ENCODE measurements around the gene TCF4.

TCF4 gene

DNA sequence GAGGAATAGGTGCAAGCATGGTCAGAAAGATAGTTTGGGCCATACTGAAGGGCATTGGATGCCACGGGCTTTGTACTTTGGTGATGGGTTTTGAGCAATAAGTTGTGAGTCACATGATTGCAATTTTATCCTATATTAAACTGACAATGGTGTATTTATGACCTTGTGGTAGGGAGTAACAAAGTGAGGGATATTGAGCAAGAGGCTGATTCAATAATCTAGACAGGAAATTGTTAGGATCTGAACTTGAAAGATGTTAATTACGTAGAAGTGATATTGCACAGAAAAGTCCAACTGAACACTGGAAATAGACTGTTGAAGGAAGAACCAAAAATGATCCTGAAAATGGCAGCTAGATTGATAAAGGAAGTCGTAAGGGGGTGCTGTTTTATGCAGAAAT, 46.6 kb upstream of the TCF4 start (continued):
- TF ChIP-seq, protein P1, sequence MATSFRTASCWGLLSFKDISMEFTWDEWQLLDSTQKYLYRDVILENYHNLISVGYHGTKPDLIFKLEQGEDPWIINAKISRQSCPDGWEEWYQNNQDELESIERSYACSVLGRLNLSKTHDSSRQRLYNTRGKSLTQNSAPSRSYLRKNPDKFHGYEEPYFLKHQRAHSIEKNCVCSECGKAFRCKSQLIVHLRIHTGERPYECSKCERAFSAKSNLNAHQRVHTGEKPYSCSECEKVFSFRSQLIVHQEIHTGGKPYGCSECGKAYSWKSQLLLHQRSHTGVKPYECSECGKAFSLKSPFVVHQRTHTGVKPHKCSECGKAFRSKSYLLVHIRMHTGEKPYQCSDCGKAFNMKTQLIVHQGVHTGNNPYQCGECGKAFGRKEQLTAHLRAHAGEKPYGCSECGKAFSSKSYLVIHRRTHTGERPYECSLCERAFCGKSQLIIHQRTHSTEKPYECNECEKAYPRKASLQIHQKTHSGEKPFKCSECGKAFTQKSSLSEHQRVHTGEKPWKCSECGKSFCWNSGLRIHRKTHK (tag by site-specific recombination; IDR thresholded peaks at IDR 0.05): no peak

- ChIA-PET POLR2A (no interaction called here), CTCF (no interaction called here)
- H3K36me3 ChIP-seq (ENCODE audit: control insufficient read depth in 2 of 2, insufficient read depth in 1 of 2, low read length in 2 of 2): no peaks in the 10 kb centered on the region
- no peaks in the 10 kb centered on the region for H3K4me1 ChIP-seq (ENCODE audit: control insufficient read depth, insufficient read depth, low read length)
- H3K4me3 ChIP-seq (ENCODE audit: low read depth, low read length): no peak overlapping the region
- H3K27ac ChIP-seq (ENCODE audit: extremely low read depth, low read depth, low read length): no peak overlapping the region
- no peaks in the 10 kb centered on the region for H3K9me3 ChIP-seq (ENCODE audit: control insufficient read depth, insufficient read depth, low read depth, low read length)
- TF ChIP-seq ZNF280D (tag by site-specific recombination; IDR thresholded peaks at IDR 0.05) (no peak), HOXC10 (CRISPR knock-in tag; IDR thresholded peaks at IDR 0.05) (no peak), ZNF391 (tag by site-specific recombination; IDR thresholded peaks at IDR 0.05; ENCODE audit: borderline replicate concordance, low read depth) (no peak), ZNF366 (tag by site-specific recombination; conservative IDR thresholded peaks at IDR 0.05) (no peak), ZFP69B (tag by site-specific recombination; IDR thresholded peaks at IDR 0.05) (no peak), ZNF549 (tag by site-specific recombination; IDR thresholded peaks at IDR 0.05) (no peak), ZNF169 (tag by site-specific recombination; IDR thresholded peaks at IDR 0.05) (no peak), ZNF274 (IDR thresholded peaks at IDR 0.05; ENCODE audit: low read length) (no peak), ZNF274 (tag by site-specific recombination; IDR thresholded peaks at IDR 0.05; ENCODE audit: borderline replicate concordance) (no peak)
Observed at GRCh38 chr18:55633032-55633431, 45.0 kb upstream of the TCF4 start.

- no peaks in the 10 kb centered on the region for H3K4me1 ChIP-seq (ENCODE audit: control insufficient read depth, insufficient read depth, low read length)
- H3K4me3 ChIP-seq (ENCODE audit: low read depth, low read length): no peak overlapping the region
- no peaks in the 10 kb centered on the region for H3K9me3 ChIP-seq (ENCODE audit: control insufficient read depth, insufficient read depth, low read depth, low read length)
- H3K27ac ChIP-seq (ENCODE audit: extremely low read depth, low read depth, low read length): no peak overlapping the region
- ChIA-PET CTCF (interaction anchor here (0.7 to 0.9 kb wide), 2 partner anchors 11 to 222 kb away, joined by 3 to 5 read pairs; no protein-coding TSS in a partner anchor), POLR2A (no interaction called here)
- no peak for TF ChIP-seq ZIC2 (tag by site-specific recombination; IDR thresholded peaks at IDR 0.05)
- H3K36me3 ChIP-seq (ENCODE audit: control insufficient read depth in 2 of 2, insufficient read depth in 1 of 2, low read length in 2 of 2): no peaks in the 10 kb centered on the region
Observed at GRCh38 chr18:55629133-55629532, 41.1 kb upstream of the TCF4 start.

- ChIA-PET CTCF (no interaction called here), POLR2A (no interaction called here)
- no peak overlapping the region for H3K4me3 ChIP-seq (ENCODE audit: low read depth, low read length)
- no peaks in the 10 kb centered on the region for H3K36me3 ChIP-seq (ENCODE audit: control insufficient read depth in 2 of 2, insufficient read depth in 1 of 2, low read length in 2 of 2)
- H3K9me3 ChIP-seq (ENCODE audit: control insufficient read depth, insufficient read depth, low read depth, low read length): no peaks in the 10 kb centered on the region
- H3K27ac ChIP-seq (ENCODE audit: extremely low read depth, low read depth, low read length): no peak overlapping the region
- no peaks in the 10 kb centered on the region for H3K4me1 ChIP-seq (ENCODE audit: control insufficient read depth, insufficient read depth, low read length)
- TF ChIP-seq SALL2 (tag by site-specific recombination; IDR thresholded peaks at IDR 0.05; ENCODE audit: borderline replicate concordance) (no peak), ZNF623 (tag by site-specific recombination; IDR thresholded peaks at IDR 0.05) (no peak), ZNF639 (tag by site-specific recombination; IDR thresholded peaks at IDR 0.05) (no peak), ZNF274 (IDR thresholded peaks at IDR 0.05; ENCODE audit: low read length) (no peak), ZNF274 (tag by site-specific recombination; IDR thresholded peaks at IDR 0.05; ENCODE audit: borderline replicate concordance) (no peak), ZNF19 (tag by site-specific recombination; IDR thresholded peaks at IDR 0.05; ENCODE audit: low read depth) (no peak), GFI1B (tag by site-specific recombination; IDR thresholded peaks at IDR 0.05) (no peak), GLIS2 (tag by site-specific recombination; IDR thresholded peaks at IDR 0.05) (no peak), ZNF140 (tag by site-specific recombination; IDR thresholded peaks at IDR 0.05) (no peak), ZNF350 (tag by site-specific recombination; IDR thresholded peaks at IDR 0.05) (no peak), KLF10 (tag by site-specific recombination; IDR thresholded peaks at IDR 0.05) (no peak), ZNF292 (tag by site-specific recombination; IDR thresholded peaks at IDR 0.05; ENCODE audit: borderline replicate concordance, low read depth) (no peak), ZNF514 (tag by site-specific recombination; IDR thresholded peaks at IDR 0.05) (no peak), PRDM4 (tag by site-specific recombination; IDR thresholded peaks at IDR 0.05) (no peak), ZNF157 (tag by site-specific recombination; IDR thresholded peaks at IDR 0.05) (no peak)
Observed at GRCh38 chr18:55627007-55627406, 39.0 kb upstream of the TCF4 start.
